K562 (cell line): Measurements from ENCODE around the gene SLC34A1. TPM values are rescaled to one million over a fixed set of nuclear protein-coding genes. Genes with fewer than 3 reads are reported as not detected.

Source experiments
- BACH1 ChIP-seq: fragments of 200-800 bp; sonication (Bioruptor generic); IDR thresholded peaks from 2 replicates; pipeline ENCODE4 v1.6.1; 2016; ENCODE audit warnings: missing genetic modification characterization, missing compliant biosample characterization
- KDM5B ChIP-seq: fragments of 200-600 bp; sonication (generic); IDR thresholded peaks from 2 replicates; pipeline ENCODE4 v1.6.1; 2012; ENCODE audit warnings: low read depth, mild to moderate bottlenecking, moderate library complexity, low read length, control low read depth, inconsistent platforms; ENCODE audit not compliant: insufficient replicate concordance
- NCOR1 ChIP-seq: fragments of 450-650 bp; IDR thresholded peaks from 2 replicates; pipeline ENCODE4 v1.6.1; 2016; ENCODE audit warnings: mild to moderate bottlenecking, moderate library complexity
- NFXL1 ChIP-seq: fragments of 450-650 bp; formaldehyde crosslinking; IDR thresholded peaks from 2 replicates; pipeline ENCODE4 v1.4.0; 2021; ENCODE audit warnings: mild to moderate bottlenecking
- SMAD4 ChIP-seq: fragments of 250-450 bp; sonication (Bioruptor Pico); conservative IDR thresholded peaks from 2 replicates; pipeline ENCODE4 v1.8.0; 2021; ENCODE audit warnings: inconsistent platforms, mild to moderate bottlenecking, moderate library complexity
- ZFP30 ChIP-seq: fragments of 250-450 bp; sonication (Bioruptor Pico); IDR thresholded peaks from 2 replicates; pipeline ENCODE4 v1.8.0; 2022; ENCODE audit warnings: moderate library complexity, mild to moderate bottlenecking, inconsistent platforms, borderline replicate concordance
- ZNF274 ChIP-seq: IDR thresholded peaks from 2 replicates; pipeline ENCODE4 v1.6.1; 2011; ENCODE audit warnings: low read depth, mild to moderate bottlenecking, low read length, moderate library complexity, borderline replicate concordance
- ZNF280A ChIP-seq: fragments of 450-650 bp; IDR thresholded peaks from 2 replicates; pipeline ENCODE4 v1.6.1; 2018; ENCODE audit warnings: mild to moderate bottlenecking, low read depth; ENCODE audit not compliant: partially characterized antibody
- polyA plus RNA-seq, 8 experiments: library from polyadenylated mRNA; depleted of rRNA in 4 of 8; stranded (reverse) in 5 of 8; unstranded in 3 of 8; fragments of >200 nt; fragmentation: Nextera tagmentation in 2 of 8; fragmentation: Illumina TruSeq in 1 of 8; extraction: Ambion mirVana in 2 of 8; extraction: Trizol in 1 of 8; gene quantifications; 2 replicates each; pipeline versions ENCODE4 v1.2.1 to v1.2.3, GENCODE V29; 2011 to 2014; ENCODE audit warnings: inconsistent platforms in 1 of 8, missing spikeins in 1 of 8
- total RNA-seq, 7 experiments: library from RNA; depleted of rRNA in 6 of 7; stranded (reverse); fragments of >200 nt in 6 of 7; fragmentation: Illumina TruSeq in 2 of 7; extraction: Trizol in 2 of 7; gene quantifications; 2 replicates each; pipeline versions ENCODE4 v1.2.1 to v1.2.3, GENCODE V29; 2011 to 2021; ENCODE audit warnings: low replicate concordance in 1 of 7
- TF ChIP-seq, protein P1 (sequence below): IDR thresholded peaks from 2 replicates; pipeline ENCODE4 v1.6.1; 2011; ENCODE audit warnings: borderline replicate concordance, low read depth, mild to moderate bottlenecking, moderate library complexity, low read length; ENCODE audit not compliant: insufficient read depth, poor library complexity, severe bottlenecking
- TF ChIP-seq, protein P2 (sequence below): fragments of 200-800 bp; sonication (Bioruptor generic); IDR thresholded peaks from 2 replicates; pipeline ENCODE4 v1.6.1; 2016; ENCODE audit warnings: missing genetic modification characterization, missing compliant biosample characterization
- TF ChIP-seq, protein P3 (sequence below): sonication (generic); formaldehyde crosslinking; IDR thresholded peaks from 2 replicates; pipeline ENCODE4 v1.8.0; 2022; ENCODE audit warnings: mild to moderate bottlenecking, missing genetic modification reagents

SLC34A1 gene
- total and polyA plus RNA-seq, 9 of the 15 experiments (the other 6 are each of a cell fraction or from before 2014, with no cell fraction given) = not detected

DNA sequence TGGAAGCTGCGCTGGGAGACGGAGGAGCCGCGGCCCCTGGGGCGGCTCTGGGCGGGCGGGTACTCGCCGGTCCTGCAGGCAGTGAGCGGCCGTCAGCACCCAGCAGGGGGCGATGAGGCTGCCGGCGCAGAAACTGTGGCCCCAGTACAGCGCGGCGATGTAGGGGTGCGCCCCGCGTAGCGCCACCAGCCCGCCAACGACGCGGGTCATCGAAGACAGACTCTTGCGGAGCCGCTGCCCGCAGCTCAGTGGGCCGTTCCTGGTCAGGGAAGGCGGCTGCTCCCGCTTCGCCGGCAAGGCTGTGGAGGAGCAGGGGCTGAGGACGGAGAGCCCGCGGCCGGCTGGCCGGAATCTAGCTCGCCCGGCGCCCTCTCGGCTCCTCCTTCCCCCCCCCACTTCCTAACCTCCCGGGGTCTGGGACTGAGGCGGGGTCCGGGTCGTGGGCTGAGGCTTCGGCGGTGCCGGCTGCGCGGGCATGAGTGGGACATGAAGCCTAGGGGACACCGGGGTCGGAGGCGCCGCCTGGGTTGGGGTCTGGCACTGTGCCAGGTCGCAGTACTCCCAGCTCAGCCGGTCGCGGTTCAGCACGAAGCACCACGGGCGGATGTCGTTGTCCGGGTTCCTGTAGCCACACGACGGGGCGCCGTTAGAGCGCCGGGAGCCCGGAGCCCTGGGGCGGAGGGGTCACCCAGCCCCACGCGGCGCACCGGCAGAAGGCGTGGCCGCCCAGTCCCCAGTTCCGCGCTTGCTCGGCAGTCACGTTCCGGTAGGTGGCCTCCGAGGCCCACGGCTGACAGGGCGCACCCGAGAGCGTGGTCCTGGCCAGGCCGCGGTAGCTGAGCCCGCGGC is 19.8 kb downstream of the SLC34A1 start (continued):
- TF ChIP-seq, protein P1, sequence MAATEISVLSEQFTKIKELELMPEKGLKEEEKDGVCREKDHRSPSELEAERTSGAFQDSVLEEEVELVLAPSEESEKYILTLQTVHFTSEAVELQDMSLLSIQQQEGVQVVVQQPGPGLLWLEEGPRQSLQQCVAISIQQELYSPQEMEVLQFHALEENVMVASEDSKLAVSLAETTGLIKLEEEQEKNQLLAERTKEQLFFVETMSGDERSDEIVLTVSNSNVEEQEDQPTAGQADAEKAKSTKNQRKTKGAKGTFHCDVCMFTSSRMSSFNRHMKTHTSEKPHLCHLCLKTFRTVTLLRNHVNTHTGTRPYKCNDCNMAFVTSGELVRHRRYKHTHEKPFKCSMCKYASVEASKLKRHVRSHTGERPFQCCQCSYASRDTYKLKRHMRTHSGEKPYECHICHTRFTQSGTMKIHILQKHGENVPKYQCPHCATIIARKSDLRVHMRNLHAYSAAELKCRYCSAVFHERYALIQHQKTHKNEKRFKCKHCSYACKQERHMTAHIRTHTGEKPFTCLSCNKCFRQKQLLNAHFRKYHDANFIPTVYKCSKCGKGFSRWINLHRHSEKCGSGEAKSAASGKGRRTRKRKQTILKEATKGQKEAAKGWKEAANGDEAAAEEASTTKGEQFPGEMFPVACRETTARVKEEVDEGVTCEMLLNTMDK = peak; percentile 95
- TF ChIP-seq ZFP30 (CRISPR knock-in tag) (no peak), NCOR1 (no peak), ZNF274 (no peak), SMAD4 (CRISPR knock-in tag) (peak; percentile 73), NFXL1 (CRISPR knock-in tag) (no peak), KDM5B (peak; percentile 72), ZNF280A (no peak), BACH1 (tag) (no peak)
- TF ChIP-seq, protein P2, sequence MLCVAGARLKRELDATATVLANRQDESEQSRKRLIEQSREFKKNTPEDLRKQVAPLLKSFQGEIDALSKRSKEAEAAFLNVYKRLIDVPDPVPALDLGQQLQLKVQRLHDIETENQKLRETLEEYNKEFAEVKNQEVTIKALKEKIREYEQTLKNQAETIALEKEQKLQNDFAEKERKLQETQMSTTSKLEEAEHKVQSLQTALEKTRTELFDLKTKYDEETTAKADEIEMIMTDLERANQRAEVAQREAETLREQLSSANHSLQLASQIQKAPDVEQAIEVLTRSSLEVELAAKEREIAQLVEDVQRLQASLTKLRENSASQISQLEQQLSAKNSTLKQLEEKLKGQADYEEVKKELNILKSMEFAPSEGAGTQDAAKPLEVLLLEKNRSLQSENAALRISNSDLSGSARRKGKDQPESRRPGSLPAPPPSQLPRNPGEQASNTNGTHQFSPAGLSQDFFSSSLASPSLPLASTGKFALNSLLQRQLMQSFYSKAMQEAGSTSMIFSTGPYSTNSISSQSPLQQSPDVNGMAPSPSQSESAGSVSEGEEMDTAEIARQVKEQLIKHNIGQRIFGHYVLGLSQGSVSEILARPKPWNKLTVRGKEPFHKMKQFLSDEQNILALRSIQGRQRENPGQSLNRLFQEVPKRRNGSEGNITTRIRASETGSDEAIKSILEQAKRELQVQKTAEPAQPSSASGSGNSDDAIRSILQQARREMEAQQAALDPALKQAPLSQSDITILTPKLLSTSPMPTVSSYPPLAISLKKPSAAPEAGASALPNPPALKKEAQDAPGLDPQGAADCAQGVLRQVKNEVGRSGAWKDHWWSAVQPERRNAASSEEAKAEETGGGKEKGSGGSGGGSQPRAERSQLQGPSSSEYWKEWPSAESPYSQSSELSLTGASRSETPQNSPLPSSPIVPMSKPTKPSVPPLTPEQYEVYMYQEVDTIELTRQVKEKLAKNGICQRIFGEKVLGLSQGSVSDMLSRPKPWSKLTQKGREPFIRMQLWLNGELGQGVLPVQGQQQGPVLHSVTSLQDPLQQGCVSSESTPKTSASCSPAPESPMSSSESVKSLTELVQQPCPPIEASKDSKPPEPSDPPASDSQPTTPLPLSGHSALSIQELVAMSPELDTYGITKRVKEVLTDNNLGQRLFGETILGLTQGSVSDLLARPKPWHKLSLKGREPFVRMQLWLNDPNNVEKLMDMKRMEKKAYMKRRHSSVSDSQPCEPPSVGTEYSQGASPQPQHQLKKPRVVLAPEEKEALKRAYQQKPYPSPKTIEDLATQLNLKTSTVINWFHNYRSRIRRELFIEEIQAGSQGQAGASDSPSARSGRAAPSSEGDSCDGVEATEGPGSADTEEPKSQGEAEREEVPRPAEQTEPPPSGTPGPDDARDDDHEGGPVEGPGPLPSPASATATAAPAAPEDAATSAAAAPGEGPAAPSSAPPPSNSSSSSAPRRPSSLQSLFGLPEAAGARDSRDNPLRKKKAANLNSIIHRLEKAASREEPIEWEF (CRISPR knock-in tag) = no peak
- TF ChIP-seq, protein P3, sequence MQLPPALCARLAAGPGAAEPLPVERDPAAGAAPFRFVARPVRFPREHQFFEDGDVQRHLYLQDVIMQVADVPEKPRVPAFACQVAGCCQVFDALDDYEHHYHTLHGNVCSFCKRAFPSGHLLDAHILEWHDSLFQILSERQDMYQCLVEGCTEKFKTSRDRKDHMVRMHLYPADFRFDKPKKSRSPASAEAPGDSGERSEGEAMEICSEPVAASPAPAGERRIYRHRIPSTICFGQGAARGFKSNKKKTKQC (CRISPR knock-in tag) = no peak
- TF ChIP-seq, all 486 proteins: peak for 160
